GM18909 (cell line): Measurements from ENCODE around the gene SLC52A3.
"Not testable (repeated sequence)": the region's sequence is repeated elsewhere in the genome, so short reads cannot be mapped to it uniquely, and the experiment has no call there.

Experiments used
- ATAC-seq: cut with Tn5 transposase; IDR thresholded peaks from one replicate; pipeline ENCODE4 v1.9.1; 2021; ENCODE audit warnings: mild to moderate bottlenecking; ENCODE audit not compliant: unreplicated experiment, poor library complexity

Gene SLC52A3

DNA sequence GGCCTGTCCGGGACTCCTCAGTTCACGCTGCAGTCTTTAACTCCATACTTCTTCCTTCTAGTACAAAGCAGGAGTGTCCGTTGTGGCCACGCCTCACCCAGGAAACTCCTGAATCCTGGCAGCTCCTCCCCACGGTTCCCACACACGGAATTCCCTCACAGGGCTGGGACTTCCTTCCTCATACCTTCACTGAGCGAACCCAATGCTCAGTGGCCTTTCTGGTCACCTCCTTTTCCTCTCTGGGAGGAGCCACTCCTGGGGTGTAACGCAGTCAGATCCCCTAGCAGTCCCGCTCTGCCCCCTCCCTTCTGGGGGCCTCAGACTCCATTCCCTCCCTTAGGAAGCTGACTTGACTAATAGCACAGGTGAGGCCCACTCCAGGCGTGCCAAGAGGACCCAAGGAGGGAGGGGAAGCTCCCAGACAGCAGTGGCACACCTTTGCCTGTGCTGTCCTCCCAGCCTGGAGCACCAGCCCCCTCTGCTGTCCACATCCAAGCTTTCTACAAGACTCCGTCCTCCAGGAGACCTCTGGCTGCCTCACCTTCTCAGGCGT, at the start of gene SLC52A3:
Gene SLC52A3 (minus strand): TSS at position 75 of the 553 bp plus-strand sequence. CDS start 2,726 bp downstream, outside the sequence.
- ATAC-seq: no peak

DNA sequence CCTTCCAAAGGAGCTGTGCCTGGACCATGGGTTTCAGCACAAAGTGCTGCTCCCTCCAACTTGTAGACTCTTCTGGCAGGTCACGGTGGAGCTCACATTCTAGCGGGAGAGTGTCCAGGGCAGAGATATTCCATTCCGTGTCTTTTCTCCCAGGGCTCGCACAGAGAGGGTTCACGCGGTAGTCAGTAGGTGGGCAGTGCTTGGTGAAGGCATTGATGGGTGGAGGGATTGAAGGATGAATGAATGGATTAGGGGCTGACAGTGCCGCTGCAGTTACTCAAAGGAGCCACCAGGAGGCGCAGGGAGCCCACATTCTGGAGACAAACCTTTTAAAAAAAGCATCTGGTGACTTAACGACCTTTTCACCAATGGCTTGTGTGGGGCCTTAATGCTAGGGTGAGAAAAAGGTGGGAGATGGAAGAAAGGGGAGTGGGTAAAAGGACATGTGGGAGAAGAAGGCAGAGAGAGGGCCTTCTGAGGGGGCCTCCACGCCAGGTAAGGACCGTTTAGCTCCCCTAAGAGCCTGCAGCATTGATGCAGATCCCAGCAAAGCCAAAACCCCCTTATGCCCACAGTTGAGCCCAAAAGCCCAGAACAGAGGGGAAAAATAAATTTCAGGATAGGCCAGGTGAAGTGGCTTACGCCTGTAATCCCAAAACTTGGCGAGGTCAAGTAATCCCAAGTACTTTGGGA, 47.8 kb upstream of the SLC52A3 start:
- ATAC-seq: no peak

DNA sequence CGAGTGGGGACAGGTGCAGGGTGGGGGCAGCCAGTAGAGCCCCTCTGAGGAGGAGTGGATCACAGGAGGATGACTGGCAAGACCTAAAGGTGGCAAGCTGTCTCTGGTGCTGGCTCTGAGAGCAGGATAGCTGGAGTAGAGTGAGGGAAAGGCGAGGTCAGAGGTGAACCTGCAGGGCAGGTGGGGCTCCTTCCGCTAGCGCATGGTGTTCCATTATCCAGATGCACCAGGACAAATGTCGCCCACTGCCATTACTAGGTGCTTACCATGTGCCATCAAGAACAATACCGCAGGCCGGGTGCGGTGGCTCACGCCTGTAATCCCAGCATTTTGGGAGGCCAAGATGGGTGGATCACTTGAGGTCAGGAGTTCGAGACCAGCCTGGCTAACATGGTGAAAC, 46.9 kb upstream of the SLC52A3 start:
- no peak for ATAC-seq

DNA sequence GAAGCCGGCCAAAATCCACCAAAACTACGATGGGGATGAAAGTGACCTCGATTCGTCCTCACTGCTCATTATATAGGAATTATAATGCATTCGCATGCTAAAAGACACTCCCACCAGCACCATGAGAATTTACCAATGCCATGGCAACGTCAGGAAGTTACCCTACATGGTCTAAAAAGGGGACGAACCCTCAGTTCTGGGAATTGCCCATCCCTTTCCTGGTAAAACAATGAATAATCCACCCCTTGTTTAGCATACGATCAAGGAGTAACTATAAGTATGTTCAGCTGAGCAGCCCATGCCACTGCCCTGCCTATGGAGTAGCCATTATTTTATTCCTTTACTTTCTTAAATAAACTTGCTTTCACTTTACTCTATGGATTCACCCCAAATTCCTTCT, 45.1 kb upstream of the SLC52A3 start:
- ATAC-seq: no peak

DNA sequence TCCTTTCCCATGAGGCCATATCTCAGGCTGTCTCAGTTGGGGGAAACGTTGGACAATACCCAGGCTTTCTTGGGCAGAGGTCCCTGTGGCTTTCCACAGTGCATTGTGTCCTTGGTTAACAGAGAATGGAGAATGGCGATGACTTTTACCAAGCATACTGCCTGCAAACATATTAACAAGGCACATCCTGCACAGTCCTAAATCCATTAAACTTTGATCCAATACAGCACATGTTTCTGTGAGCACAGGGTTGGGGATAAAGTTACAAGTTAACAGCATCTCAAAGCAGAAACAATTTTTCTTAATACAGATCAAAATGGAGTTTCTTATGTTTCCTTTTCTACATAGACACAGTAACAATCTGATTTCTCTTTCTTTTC, 44.1 kb upstream of the SLC52A3 start:
- not testable (repeated sequence) for ATAC-seq

DNA sequence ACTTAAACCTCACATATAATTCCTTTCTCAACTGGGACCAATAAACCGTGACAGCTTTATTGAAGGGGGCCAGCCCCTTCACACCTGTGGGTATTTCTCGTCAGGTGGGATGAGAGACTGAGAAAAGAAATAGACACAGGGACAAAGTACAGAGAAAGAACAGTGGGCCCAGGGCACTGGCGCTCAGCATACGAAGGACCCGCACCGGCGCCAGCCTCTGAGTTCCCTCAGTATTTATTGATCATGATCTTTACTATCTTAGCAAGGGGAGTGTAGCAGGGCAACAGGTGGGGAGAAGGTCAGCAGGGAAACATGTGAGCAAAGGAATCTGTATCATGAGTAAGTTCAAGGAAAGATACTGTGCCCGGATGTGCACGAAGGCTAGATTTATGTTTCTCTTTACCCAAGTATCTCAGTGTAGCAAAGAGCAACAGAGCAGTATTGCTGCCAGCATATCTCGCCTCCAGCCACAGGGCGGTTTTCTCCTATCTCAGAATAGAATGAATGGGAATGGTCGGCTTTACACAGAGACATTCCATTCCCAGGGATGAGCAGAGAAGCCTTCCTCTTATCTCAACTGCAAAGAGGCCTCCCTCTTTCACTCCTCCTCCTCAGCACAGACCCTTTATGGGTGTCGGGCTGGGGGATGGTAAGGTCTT, 43.6 kb upstream of the SLC52A3 start:
- not testable (repeated sequence) for ATAC-seq

DNA sequence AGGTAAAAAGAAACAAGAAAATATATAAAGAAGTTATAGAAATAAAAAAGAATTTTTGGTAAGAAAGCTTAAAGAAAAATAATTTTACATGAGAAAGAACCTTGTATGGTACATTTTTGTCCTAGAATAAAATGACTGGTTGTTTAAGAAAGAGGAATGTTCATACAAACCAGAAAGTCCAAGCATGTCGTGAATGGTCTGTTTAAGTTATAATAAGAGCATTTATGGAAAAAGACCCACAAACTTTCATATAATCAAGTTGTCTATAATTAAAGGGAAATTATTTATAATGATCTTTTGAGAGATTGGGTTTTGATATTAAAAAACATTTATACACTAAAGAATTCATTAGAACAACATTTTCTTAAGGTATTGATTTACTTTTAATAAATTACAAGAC, 37.4 kb upstream of the SLC52A3 start:
- ATAC-seq: no peak

DNA sequence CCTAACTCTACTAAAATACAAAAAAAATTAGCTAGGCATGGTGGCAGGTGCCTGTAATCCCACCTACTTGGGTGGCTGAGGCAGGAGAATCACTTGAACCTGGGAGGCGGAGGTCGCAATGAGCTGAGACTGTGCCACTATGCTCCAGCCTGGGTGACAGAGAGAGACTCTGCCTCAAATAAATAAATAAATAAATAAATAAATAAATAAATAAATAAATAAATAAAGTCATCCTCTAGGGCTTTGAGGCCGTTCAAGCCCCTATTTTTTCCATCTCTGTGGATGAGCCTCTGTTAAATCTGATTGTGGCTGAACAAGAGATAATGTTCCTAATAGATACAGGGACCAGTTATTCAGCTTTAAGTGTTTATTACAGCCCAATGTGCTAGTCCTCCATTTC, 33.4 kb upstream of the SLC52A3 start:
- ATAC-seq: no peak

DNA sequence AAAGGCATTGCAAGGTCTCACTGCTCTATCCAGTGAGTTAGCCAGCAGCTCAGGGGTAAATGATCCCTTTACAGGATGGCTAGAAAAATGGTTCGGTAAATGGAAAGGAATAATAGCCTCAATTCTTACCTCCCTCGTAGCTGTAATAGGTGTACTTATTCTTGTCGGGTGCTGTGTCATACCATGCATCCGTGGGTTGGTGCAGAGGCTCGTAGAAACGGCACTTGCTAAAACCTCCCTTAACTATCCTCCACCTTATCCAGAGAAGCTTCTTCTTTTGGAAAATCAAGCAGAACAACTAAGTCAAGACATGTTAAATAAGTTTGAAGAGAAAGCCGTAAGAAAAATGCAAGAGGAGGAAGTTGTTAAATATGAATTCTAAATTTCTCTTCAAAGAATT, 31.7 kb upstream of the SLC52A3 start:
- ATAC-seq: not testable (repeated sequence)

DNA sequence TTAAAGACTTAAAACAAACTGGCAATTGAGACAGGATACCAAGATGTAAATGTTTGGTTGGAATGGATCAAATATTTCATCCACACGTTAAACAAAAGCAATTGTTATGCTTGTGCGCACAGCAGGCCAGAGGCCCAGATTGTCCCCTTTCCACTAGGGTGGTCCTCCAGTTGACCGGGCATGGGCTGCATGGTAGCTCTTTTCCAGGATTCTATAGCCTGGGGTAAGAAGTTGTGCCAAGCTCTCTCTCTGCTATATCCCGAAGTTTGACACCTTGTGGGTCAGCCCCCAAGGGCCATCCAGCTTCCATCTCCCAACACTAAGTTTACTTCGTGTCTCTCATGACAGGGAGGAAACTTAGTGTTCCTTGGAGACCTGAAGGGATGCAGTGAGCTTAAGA, 30.4 kb upstream of the SLC52A3 start:
- not testable (repeated sequence) for ATAC-seq

DNA sequence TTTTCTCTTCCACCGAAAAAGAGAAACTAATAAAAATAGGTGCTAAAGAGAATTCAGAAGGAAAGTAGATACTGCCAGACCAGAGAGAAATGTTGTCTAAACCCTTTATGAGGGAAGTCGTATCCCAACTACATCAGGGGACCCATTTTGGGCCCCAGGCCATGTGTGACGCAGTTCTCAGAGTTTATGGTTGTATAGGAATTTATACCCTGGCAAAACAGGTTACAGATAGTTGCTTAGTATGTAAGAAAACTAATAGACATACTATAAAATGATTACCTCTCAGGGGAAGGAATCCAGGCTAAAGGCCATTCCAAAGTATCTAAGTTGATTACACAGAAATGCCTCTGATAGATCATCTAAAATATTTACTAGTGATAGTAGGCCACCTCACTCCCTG, 28.6 kb upstream of the SLC52A3 start:
- ATAC-seq: no peak

DNA sequence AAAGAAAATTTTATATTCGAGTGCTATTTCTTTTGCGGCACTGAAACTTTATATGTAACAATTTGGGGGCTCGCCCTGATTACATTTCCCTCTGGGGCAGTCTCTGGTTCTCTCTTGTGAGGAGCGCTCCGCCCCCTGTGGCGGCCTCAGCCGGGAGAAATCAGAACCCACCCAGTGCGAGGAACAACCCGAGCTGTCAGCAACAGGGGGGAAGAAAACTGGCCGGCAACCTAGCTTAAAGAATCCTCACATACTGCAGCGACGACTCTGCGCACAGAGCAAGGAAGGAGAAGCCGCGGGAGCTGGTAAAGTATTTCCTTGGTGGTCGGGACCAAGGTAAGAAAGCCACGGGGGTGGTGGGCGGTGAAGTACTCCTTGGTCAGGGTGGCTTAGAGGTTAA, 23.9 kb upstream of the SLC52A3 start:
- ATAC-seq: no peak

DNA sequence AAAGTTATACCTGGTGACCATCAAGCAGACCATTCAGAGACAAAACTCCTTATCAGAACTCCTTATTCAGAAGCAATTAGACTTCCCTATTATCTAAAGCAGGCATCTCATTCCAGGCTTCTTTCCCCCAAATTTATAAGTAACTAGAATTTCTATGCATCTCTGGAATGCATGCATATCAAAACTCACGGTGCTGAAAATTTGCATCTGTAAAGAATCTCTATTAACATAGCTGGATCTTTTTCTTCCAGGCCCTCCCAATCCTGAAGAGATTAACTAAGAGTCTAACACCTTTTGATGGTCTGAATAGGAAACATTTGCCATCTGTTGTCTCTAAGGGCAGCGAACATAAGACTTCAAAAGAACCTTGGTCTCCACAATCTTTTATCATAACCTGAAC, 22.8 kb upstream of the SLC52A3 start:
- no peak for ATAC-seq

DNA sequence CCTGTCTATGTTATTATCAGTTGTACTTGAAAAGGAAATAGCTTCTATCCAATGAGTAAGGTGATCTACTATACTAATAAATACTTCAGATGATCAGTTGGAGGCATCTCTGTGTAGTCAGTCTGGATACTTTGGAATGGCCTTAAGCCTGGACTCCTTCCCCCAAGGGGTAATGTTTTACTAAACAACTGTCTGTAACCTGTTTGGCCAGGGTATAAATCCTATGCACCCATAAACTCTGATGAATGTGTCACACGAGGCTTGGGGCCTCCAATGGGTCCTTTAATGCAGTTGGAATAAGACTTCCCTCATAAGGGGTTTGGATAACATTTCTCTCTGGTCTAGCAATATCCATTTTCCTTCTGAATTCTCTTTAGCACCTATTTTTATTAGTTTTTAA, 19.5 kb upstream of the SLC52A3 start:
- no peak for ATAC-seq

DNA sequence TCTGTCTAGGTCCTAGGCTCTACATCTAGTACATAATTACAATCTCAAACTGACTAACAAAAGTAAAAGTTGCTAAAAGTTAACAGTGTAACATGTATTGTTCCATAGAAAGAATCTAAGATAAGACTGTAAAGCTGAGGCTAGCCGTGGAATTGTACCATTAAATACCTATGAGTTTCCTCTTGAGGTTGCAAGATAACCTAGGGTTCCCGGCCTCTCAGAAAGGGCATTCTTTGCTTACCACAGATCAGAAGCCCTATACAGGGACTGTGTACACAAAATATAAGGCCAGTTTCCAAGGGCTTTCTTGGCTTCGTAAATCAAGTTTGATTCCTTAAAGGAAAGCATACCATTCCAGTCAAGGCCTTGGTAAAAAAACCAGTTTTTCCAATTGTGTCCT, 11.5 kb upstream of the SLC52A3 start:
- no peak for ATAC-seq

DNA sequence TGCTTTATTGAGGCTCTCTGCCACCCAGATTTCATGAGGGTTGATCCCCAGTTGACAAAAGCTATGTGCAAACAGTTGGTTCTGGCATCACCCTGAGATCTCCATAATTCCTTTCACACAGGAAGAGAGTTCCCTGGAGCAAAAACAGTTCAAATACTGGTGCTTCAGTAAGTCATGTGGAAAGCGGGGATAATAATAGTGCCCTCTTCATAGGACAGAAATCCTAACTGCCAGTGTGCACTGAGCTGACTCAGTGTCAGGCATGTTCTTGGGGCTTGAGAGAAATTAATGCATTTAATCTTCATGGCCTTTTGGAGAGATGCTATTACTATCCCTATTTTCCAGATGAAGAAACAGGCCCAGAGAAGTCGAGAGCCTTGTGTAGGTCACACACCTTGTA, 7.9 kb upstream of the SLC52A3 start:
- no peak for ATAC-seq

DNA sequence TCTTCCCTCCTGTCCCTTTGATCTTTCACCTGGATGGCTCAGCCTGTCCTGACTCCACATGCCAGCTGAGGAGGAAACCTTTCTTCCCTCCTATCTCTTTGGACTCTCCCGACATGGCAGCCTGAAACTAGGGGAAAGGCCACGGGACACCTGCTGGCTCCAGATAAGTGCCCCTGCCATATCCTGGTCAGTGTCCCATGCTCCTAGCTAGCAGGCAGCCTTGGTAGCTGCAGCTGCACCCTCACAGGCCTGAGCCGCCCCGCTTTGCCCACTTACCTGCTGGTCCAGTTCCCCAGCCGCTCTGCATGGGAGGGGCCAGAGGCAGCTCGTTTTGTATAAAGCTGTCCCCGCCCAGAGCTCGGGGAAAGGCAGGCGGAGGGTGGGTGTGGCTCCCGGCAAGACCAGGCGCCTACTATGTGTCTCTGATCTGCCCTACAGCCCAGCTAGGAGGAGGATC, 7.4 kb upstream of the SLC52A3 start:
- no peak for ATAC-seq

DNA sequence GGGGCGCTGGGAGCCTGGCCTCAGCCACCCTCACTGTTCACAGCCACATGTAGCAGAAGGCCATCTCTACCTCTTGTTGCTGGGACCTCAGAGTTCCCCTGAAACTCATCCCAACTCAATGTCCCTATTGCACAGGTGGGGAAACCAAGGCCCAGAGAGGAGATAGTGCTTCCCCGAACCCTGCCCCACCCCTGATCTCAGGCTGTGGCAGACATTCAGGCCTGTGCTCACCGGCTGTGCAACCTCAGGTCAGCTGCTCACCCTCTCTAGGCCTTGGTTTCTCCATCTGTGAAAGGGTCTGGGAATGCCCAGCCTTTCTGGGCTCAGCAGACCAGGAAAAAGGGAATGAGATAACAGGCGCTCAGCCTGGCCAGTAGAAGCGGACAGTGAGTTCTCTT, 6.4 kb upstream of the SLC52A3 start:
- ATAC-seq: no peak

DNA sequence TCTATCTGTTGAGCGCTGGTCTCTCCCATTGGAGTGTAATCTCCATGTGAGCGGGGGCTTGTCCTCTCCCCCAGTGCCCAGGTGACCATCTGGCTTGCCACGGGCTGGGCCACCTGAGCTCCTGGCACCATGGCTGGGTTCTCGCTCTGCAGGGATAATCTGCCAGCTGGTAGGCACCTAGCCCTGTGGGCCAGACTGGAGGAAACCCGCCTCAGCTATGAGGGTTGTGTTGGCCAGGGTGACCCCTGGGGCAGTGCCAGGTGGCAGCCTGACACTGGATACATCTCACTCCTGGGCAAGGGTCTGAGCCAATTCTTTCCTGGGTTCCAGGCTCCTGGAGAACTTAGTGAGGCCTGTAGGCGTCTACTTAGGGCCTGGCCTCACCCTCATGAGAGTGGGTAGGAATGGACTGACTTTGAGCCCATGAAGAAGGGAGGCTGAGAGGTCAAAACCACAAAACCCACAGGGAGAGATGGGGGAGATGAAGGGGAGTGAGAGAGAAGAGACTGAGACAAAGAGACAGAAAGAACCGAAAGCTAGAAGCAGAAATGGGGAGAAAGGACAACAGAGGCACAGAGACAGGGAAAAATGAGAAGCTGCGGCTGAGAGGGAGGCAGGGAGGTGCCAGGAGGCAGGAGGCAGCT, 5.8 kb upstream of the SLC52A3 start:
- no peak for ATAC-seq

DNA sequence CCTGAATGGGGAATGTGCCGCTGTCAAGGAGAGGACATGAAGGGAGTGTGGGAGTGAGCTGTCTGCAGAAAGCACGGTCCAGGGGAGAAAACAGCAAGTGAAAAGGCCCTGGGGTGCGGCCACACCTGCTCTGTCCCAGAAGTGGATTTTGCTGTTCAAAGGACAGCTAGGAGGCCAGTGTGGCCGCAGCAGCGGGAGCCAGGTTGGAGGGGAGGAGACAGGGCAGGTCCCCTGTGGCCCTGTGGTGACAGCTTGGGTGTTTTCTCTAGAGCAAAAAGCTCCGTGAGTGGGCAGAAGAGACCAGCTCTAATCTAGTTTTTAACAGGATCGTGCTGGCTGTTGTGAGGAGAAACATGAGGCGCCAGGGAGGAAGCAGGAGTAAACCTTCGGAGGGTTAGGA, 4.5 kb upstream of the SLC52A3 start:
- ATAC-seq: no peak

DNA sequence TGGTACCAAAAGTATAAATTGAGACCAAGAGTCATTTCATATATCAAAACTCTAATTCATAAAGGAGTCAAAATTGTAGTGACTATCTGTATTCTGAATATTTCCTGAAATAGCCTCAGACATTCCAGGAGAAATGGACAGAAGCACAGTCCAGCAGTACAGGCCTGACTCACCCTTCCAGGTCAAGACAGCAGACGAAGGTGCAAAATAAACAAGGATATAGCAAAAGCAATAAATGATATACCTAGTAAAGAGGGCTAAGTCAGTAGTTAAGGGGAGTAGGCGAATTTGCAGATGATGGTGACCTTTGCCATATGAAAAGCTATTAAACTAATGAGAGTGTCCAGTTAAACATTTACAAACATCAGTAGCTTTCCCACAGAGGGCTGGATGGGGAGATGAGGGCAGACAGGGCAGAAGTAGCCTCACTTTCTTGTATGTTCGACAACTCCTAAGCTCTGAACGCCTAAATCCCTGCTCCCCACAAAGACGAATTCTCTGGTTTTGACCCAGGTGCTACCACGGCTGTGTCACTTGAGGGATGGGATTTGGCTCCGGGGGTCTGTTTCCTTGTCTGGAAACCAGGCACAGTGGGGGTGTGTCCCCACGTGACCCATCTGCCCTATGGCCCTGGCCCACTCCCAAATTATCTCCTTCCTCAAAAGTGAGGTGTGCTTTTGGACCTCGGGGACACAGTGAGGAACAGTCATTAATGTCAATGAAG, 3.6 kb upstream of the SLC52A3 start:
- no peak for ATAC-seq
